ENCODE measurements around the gene GLIS2. TPM values are rescaled to one million over a fixed set of nuclear protein-coding genes. Genes with fewer than 3 reads are reported as not detected.
A peak's percentile ranks its signal among the peaks of the same experiment; 100 is the strongest.

GLIS2 gene
- total RNA-seq, 1 experiment from 2014 or later = 22.1 TPM

DNA sequence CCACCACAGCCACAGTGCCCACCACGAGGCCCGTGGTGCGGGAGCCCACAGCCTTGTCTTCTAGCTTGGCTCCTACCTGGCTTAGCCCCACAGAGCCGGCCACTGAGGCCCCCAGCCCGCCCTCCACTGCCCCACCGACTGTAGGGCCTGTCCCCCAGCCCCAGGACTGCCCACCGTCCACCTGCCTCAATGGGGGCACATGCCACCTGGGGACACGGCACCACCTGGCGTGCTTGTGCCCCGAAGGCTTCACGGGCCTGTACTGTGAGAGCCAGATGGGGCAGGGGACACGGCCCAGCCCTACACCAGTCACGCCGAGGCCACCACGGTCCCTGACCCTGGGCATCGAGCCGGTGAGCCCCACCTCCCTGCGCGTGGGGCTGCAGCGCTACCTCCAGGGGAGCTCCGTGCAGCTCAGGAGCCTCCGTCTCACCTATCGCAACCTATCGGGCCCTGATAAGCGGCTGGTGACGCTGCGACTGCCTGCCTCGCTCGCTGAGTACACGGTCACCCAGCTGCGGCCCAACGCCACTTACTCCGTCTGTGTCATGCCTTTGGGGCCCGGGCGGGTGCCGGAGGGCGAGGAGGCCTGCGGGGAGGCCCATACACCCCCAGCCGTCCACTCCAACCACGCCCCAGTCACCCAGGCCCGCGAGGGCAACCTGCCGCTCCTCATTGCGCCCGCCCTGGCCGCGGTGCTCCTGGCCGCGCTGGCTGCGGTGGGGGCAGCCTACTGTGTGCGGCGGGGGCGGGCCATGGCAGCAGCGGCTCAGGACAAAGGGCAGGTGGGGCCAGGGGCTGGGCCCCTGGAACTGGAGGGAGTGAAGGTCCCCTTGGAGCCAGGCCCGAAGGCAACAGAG is 66.3 kb downstream of the GLIS2 start:
- CTCF ChIA-PET = no interaction called here
- BruUV-seq (replicated peaks) = no TSS peak
- H3K4me1 Mint-ChIP-seq (ENCODE audit: low read depth, unreplicated experiment) = peaks cover 17% of the 10 kb centered on the region

GRCh38 chr16:4382795-4383357 is 67.0 kb downstream of the GLIS2 start:
- intact Hi-C loops (cut with micrococcal nuclease; ENCODE audit: unreplicated experiment) = no loop called here
- peak overlapping the region; percentile 27 for H3K27ac Mint-ChIP-seq (ENCODE audit: unreplicated experiment)
- CTCF ChIA-PET = no interaction called here
- TSS peak; percentile 12 for BruUV-seq (replicated peaks)
- H3K27me3 Mint-ChIP-seq (ENCODE audit: unreplicated experiment) = no peaks in the 10 kb centered on the region
- H3K4me1 Mint-ChIP-seq (ENCODE audit: low read depth, unreplicated experiment) = peaks cover 11% of the 10 kb centered on the region
- peaks cover 87% of the 10 kb centered on the region for H3K36me3 Mint-ChIP-seq (ENCODE audit: insufficient read depth, unreplicated experiment)
- no peak for DNase-seq
- TF ChIP-seq, protein P1, sequence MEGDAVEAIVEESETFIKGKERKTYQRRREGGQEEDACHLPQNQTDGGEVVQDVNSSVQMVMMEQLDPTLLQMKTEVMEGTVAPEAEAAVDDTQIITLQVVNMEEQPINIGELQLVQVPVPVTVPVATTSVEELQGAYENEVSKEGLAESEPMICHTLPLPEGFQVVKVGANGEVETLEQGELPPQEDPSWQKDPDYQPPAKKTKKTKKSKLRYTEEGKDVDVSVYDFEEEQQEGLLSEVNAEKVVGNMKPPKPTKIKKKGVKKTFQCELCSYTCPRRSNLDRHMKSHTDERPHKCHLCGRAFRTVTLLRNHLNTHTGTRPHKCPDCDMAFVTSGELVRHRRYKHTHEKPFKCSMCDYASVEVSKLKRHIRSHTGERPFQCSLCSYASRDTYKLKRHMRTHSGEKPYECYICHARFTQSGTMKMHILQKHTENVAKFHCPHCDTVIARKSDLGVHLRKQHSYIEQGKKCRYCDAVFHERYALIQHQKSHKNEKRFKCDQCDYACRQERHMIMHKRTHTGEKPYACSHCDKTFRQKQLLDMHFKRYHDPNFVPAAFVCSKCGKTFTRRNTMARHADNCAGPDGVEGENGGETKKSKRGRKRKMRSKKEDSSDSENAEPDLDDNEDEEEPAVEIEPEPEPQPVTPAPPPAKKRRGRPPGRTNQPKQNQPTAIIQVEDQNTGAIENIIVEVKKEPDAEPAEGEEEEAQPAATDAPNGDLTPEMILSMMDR (IDR thresholded peaks at IDR 0.05; ENCODE audit: unreplicated experiment) = no peak
- H3K9me3 Mint-ChIP-seq (ENCODE audit: low read depth, unreplicated experiment) = no peaks in the 10 kb centered on the region
- no peak overlapping the region for H3K4me3 Mint-ChIP-seq (ENCODE audit: low read depth, unreplicated experiment)

More for the DNA sequence above, 66.3 kb downstream of the GLIS2 start:
- H3K27me3 Mint-ChIP-seq (ENCODE audit: unreplicated experiment) = no peaks in the 10 kb centered on the region
- DNase-seq = no peak
- no peak overlapping the region for H3K27ac Mint-ChIP-seq (ENCODE audit: unreplicated experiment)
- H3K9me3 Mint-ChIP-seq (ENCODE audit: low read depth, unreplicated experiment) = no peaks in the 10 kb centered on the region
- H3K4me3 Mint-ChIP-seq (ENCODE audit: low read depth, unreplicated experiment) = no peak overlapping the region
- TF ChIP-seq, protein P1 (IDR thresholded peaks at IDR 0.05; ENCODE audit: unreplicated experiment) = no peak
- intact Hi-C loops (cut with micrococcal nuclease; ENCODE audit: unreplicated experiment) = no loop called here
- H3K36me3 Mint-ChIP-seq (ENCODE audit: insufficient read depth, unreplicated experiment) = peaks cover 82% of the 10 kb centered on the region

- no peak for DNase-seq
- Mint-ChIP-seq H3K9me3 (ENCODE audit: low read depth, unreplicated experiment) (no peaks in the 10 kb centered on the region), H3K4me3 (ENCODE audit: low read depth, unreplicated experiment) (no peak overlapping the region), H3K4me1 (ENCODE audit: low read depth, unreplicated experiment) (peaks cover 2% of the 10 kb centered on the region), H3K27me3 (ENCODE audit: unreplicated experiment) (no peaks in the 10 kb centered on the region), H3K27ac (ENCODE audit: unreplicated experiment) (peak overlapping the region; percentile 27), H3K36me3 (ENCODE audit: insufficient read depth, unreplicated experiment) (peaks cover 80% of the 10 kb centered on the region)
- no TSS peak for BruUV-seq (replicated peaks)
- CTCF ChIA-PET = no interaction called here
- intact Hi-C loops (cut with micrococcal nuclease; ENCODE audit: unreplicated experiment) = no loop called here
- TF ChIP-seq, protein P1 (IDR thresholded peaks at IDR 0.05; ENCODE audit: unreplicated experiment) = no peak
These were observed 68.0 kb downstream of the GLIS2 start for GRCh38 chr16:4383591-4384444.

GRCh38 chr16:4384509-4384942 is 68.7 kb downstream of the GLIS2 start:
- no peaks in the 10 kb centered on the region for H3K9me3 Mint-ChIP-seq (ENCODE audit: low read depth, unreplicated experiment)
- no TSS peak for BruUV-seq (replicated peaks)
- CTCF ChIA-PET = no interaction called here
- intact Hi-C loops (cut with micrococcal nuclease; ENCODE audit: unreplicated experiment) = no loop called here
- H3K4me1 Mint-ChIP-seq (ENCODE audit: low read depth, unreplicated experiment) = no peaks in the 10 kb centered on the region
- DNase-seq = no peak
- TF ChIP-seq, protein P1 (IDR thresholded peaks at IDR 0.05; ENCODE audit: unreplicated experiment) = no peak
- no peak overlapping the region for H3K4me3 Mint-ChIP-seq (ENCODE audit: low read depth, unreplicated experiment)
- H3K27ac Mint-ChIP-seq (ENCODE audit: unreplicated experiment) = no peak overlapping the region
- H3K27me3 Mint-ChIP-seq (ENCODE audit: unreplicated experiment) = no peaks in the 10 kb centered on the region
- H3K36me3 Mint-ChIP-seq (ENCODE audit: insufficient read depth, unreplicated experiment) = peaks cover 72% of the 10 kb centered on the region
